IPS DF 19.7 (cell line): Measurements from ENCODE around the gene TIMELESS.
A peak's percentile ranks its signal among the peaks of the same experiment; 100 is the strongest.

Experiments used
- DNase-seq: peaks from one replicate; pipeline ENCODE4 v3.0.0-alpha.2; 2013; ENCODE audit warnings: low read depth, low spot score

The TIMELESS gene

GRCh38 chr12:56462565-56462964 is 13.3 kb upstream of the TIMELESS start:
- DNase-seq, result no peak

DNA sequence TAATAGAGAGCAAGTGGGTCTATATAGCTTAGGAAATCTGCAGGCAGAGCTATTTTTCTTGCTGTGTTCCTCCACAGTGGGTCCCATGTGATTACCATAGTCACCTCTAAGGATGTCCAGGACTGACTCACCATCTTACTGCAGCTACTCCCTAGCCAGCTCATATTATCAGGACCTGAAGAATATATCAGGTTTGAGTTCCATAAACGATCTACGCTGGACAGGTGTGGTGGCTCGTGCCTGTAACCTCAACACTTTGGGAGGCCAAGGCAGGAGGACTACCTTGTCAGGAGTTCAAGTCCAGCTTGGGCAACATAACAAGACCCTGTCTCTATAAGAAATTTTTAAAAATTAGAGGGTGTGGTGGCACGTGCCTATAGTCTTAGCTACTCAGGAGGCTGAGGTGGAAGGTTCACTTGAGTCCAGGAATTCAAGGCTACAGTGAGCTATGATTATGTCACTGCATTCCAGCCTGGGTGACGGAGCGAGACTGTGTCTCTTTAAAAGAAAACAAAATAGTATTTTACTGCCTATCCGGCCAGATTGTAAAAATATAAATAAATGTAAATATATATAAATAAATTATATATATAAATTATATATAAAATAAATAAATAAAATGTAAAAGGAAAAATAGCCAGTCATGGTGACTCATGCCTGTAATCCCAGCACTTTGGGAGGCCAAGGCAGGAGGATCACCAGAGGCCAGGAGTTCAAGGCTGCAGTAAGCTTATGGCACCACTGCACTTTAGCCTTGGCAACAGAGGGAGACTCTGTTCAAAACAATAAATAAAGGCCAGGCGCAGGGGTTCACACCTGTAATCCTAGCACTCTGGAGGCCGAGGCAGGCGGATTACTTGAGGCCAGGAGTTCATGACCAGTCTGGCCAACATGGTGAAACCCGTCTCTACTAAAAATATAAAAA is 12.3 kb upstream of the TIMELESS start:
- DNase-seq, result no peak

DNA sequence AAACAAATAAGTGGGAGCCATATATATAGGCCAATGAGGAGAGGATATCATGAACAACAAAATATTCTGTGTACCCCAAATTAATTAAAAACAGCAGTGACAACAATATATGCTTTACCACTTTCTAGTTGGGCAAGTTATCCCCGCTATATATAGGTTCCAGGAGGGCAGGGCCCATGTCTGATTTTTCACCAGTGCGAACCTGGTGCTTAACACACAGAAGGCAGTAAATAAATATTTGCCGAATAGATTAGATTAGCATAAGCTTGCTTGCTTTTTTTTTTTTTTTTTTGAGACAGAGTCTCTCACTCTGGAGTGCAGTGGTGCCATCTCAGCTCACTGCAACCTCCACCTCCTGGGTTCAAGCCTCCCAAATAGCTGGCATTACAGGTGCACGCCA is 8.6 kb upstream of the TIMELESS start:
- DNase-seq, result no peak

- DNase-seq, result no peak
These were observed 5.3 kb upstream of the TIMELESS start, which contains the start of gene MIP for GRCh38 chr12:56454557-56454956. MIP (minus strand) TSS chr12:56454657; CDS start chr12:56454613, 44 bp downstream.

DNA sequence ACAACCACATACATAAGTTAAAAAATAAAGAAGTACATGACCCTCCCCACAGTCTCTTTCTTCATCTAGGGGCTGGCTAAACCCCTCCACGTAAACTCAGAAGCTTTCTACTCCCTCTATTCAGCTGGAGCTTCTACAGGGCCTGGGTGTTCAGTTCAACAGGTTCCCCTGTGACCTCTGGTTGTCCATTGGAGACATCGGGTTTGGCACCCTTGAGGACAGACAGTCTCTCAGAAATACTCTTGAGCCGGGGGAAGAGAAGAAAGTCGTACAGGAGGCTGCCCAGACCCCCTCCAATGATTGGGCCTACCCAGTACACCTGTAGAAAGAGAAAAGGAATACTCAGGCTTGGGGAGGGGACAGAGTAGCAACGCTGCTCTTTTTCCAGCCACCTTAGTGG is 1.9 kb upstream of the TIMELESS start:
- DNase-seq, result no peak

- DNase-seq, result no peak
These were observed 1.0 kb upstream of the TIMELESS start for GRCh38 chr12:56450241-56450640.

DNA sequence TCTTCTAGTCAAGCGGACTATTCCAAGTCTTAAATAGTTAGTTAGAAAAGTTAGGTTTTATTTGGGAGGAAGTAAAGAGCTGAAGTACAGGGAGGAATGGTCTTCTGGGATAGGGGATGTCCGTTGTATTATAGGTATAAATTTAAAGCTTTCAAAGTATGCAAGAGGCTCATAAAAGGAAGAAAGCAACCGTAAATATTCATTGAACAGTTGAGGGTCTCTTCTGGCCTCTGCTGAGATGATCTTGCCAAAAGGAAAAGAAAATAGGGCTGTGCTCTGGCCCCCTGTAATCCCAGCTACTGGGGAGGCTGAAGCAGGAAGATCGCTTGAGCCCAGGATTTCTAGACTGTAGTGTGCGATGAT is 377 bp upstream of the TIMELESS start:
- no peak for DNase-seq

DNA sequence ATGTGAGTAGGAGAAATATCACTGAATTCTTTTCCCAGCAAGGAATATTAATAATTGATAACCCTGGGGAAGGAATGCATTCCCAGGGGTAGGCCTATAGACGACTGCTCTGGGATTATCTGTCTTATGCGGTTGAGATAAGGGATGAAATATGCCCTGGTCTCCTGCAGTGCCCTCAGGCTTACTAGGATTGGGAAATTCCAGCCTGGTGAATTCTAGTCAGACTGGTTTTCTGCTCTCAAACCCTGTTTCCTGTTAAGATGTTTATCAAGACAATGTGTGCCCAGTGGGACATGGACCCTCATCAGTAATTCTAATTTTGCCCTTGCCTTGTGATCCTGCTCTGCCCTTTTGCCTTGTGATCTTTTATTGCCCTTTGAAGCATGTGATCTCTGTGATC is 6.0 kb downstream of the TIMELESS start:
- peak; percentile 57 for DNase-seq

GRCh38 chr12:56437430-56438176 is 11.6 kb downstream of the TIMELESS start:
- DNase-seq, result no peak

- no peak for DNase-seq
These were observed 14.4 kb downstream of the TIMELESS start for GRCh38 chr12:56434828-56435227.

GRCh38 chr12:56431850-56432249 is 17.4 kb downstream of the TIMELESS start:
- no peak for DNase-seq

- no peak for DNase-seq
These were observed 17.9 kb downstream of the TIMELESS start for GRCh38 chr12:56431288-56431687.

DNA sequence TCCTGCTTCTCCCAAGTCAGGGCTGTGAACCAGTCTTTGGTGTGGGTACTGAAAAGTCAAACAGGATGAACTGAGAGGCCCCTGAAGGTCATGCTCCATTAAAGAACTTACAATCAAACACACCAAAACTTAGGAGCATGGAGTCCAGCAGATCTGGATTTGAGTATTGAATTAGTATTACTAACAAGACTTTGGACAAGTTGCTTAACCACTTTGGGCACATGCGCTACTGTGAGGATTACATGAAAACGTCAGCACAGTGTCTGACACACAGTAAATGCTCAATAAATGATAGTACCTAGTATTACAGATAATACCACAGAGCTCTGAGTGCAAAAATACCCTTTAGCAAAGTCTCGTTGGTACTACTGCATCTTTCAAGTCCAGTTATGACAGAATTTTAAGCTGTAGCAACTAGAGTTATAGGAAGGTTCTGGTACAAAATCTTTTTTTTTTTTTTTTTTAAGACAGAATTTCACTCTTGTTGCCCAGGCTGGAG is 23.2 kb downstream of the TIMELESS start:
- DNase-seq, result no peak

GRCh38 chr12:56425193-56425592 is 24.0 kb downstream of the TIMELESS start:
- DNase-seq, result no peak

DNA sequence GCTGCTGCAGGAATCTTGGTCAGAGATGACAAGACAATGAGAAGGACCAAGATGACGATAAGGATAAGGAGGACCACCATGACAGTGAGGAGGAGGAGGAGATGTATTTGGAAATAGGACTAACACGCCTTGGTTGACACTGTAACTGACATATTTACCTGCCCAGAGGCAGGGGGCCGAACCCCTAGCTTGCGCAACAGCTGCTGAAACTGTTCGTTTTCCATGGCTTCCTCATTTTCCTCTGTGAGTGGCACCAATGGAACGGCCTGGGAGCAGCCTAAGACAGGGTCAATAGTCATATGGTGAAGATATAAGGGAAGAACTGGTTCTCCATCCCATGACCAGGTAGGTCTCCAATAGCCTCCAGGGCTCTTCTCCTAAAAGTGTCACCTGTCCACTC is 28.8 kb downstream of the TIMELESS start:
- DNase-seq, result no peak

GRCh38 chr12:56417739-56418138 is 31.5 kb downstream of the TIMELESS start:
- DNase-seq, result no peak

DNA sequence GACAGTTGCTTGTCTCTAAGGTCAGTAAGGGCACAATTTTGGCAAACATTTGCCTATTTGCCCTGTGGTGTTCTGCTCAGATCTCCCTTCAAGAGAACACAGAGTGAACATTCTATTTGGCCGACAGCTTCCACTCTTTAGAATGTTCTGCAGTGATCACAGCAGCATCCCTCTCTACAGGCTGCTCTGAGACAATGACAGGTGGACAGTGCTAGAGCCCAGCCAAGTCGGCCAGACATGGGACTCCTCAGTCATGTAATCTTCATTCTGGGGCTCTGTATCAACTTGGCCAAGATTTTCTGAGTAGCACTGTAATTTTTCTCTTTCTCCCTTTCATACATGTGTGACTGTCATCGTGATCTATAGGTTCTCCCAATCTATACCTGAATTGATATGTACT is 34.8 kb downstream of the TIMELESS start:
- DNase-seq, result no peak

GRCh38 chr12:56413392-56413791 is 35.8 kb downstream of the TIMELESS start:
- no peak for DNase-seq

GRCh38 chr12:56411781-56412639 is 37.2 kb downstream of the TIMELESS start:
- DNase-seq, result no peak

DNA sequence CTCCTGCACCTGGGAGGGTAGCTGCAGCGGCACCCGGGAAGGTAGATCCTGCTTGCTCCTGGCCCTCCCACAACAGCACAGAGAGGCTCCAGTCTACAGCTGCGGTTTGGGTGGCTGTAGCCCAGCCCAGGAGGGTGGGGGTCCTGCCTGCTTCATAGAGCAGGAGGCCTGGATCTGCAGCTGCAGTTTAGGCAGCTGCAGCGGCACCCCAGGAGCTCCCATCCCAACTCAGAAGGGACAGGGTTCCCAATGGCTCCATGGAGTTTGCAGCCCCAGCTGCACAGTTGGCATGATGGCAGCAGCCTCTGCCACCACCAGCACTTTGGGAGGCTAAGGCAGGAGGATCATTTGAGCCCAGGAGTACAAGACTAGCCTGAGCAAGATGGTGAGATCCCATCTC is 38.5 kb downstream of the TIMELESS start:
- DNase-seq, result no peak

GRCh38 chr12:56408799-56409417 is 40.3 kb downstream of the TIMELESS start:
- no peak for DNase-seq
